Measurements from ENCODE around the gene TSPAN14.

TSPAN14 gene

GRCh38 chr10:80464557-80465450 lies 10.7 kb downstream of the TSPAN14 start:
- Histone ChIP-seq H4K20me1 (ENCODE audit: insufficient read depth, low read length, poor library complexity, severe bottlenecking) (peaks cover 14% of the 10 kb centered on the region), H2AFZ (ENCODE audit: low read length) (no peak overlapping the region), H3K4me2 (ENCODE audit: low read depth, low read length, poor library complexity, severe bottlenecking) (peak overlapping the region; percentile 54), H3K9ac (ENCODE audit: low read depth, low read length, poor library complexity, severe bottlenecking) (peak overlapping the region; percentile 61), H3K4me3 (ENCODE audit: low read length, poor library complexity, severe bottlenecking) (peak overlapping the region; percentile 14), H3K9me2 (replicated peaks; ENCODE audit: low read depth, low read length) (no peaks in the 10 kb centered on the region), H3K27me3 (ENCODE audit: insufficient read depth, low read length, poor library complexity, severe bottlenecking) (no peaks in the 10 kb centered on the region), H3F3A (ENCODE audit: low read depth) (no peaks in the 10 kb centered on the region), H3K36me3 (ENCODE audit: insufficient read depth, low read length) (no peaks in the 10 kb centered on the region; the same call in 1 of the 2 replicates), H3K9me3 (ENCODE audit: insufficient read depth, low read depth, low read length) (no peaks in the 10 kb centered on the region), H3K79me2 (ENCODE audit: insufficient read depth, low read length) (peaks cover 100% of the 10 kb centered on the region), H3K4me1 (ENCODE audit: insufficient read depth, low read length, poor library complexity, severe bottlenecking) (peaks cover 83% of the 10 kb centered on the region)
- TF ChIP-seq EZH2phosphoT487 (IDR thresholded peaks at IDR 0.05; ENCODE audit: borderline replicate concordance) = no peak
- no peak for TF ChIP-seq CTCF (conservative IDR thresholded peaks at IDR 0.05; ENCODE audit: low read length)

GRCh38 chr10:80465451-80465835 lies 11.3 kb downstream of the TSPAN14 start:
- Histone ChIP-seq H3K9ac (ENCODE audit: low read depth, low read length, poor library complexity, severe bottlenecking) (peak overlapping the region; percentile 61), H3K4me1 (ENCODE audit: insufficient read depth, low read length, poor library complexity, severe bottlenecking) (peaks cover 77% of the 10 kb centered on the region), H3K4me3 (ENCODE audit: low read length, poor library complexity, severe bottlenecking) (peak overlapping the region; percentile 14), H3K27me3 (ENCODE audit: insufficient read depth, low read length, poor library complexity, severe bottlenecking) (no peaks in the 10 kb centered on the region), H4K20me1 (ENCODE audit: insufficient read depth, low read length, poor library complexity, severe bottlenecking) (peaks cover 8% of the 10 kb centered on the region), H2AFZ (ENCODE audit: low read length) (no peak overlapping the region), H3K4me2 (ENCODE audit: low read depth, low read length, poor library complexity, severe bottlenecking) (peak overlapping the region; percentile 54), H3K36me3 (ENCODE audit: insufficient read depth, low read length) (no peaks in the 10 kb centered on the region; the same call in 1 of the 2 replicates), H3F3A (ENCODE audit: low read depth) (no peaks in the 10 kb centered on the region), H3K9me3 (ENCODE audit: insufficient read depth, low read depth, low read length) (no peaks in the 10 kb centered on the region), H3K79me2 (ENCODE audit: insufficient read depth, low read length) (peaks cover 97% of the 10 kb centered on the region), H3K9me2 (replicated peaks; ENCODE audit: low read depth, low read length) (no peaks in the 10 kb centered on the region)
- TF ChIP-seq EZH2phosphoT487 (IDR thresholded peaks at IDR 0.05; ENCODE audit: borderline replicate concordance) (no peak), CTCF (conservative IDR thresholded peaks at IDR 0.05; ENCODE audit: low read length) (no peak)

GRCh38 chr10:80465839-80466590 lies 11.9 kb downstream of the TSPAN14 start:
- no peaks in the 10 kb centered on the region for H3K9me3 ChIP-seq (ENCODE audit: insufficient read depth, low read depth, low read length)
- no peaks in the 10 kb centered on the region for H3F3A ChIP-seq (ENCODE audit: low read depth)
- no peaks in the 10 kb centered on the region for H3K27me3 ChIP-seq (ENCODE audit: insufficient read depth, low read length, poor library complexity, severe bottlenecking)
- no peaks in the 10 kb centered on the region; the same call in 1 of the 2 replicates for H3K36me3 ChIP-seq (ENCODE audit: insufficient read depth, low read length)
- peak overlapping the region; percentile 14 for H3K4me3 ChIP-seq (ENCODE audit: low read length, poor library complexity, severe bottlenecking)
- peaks cover 8% of the 10 kb centered on the region for H4K20me1 ChIP-seq (ENCODE audit: insufficient read depth, low read length, poor library complexity, severe bottlenecking)
- peaks cover 97% of the 10 kb centered on the region for H3K79me2 ChIP-seq (ENCODE audit: insufficient read depth, low read length)
- TF ChIP-seq EZH2phosphoT487 (IDR thresholded peaks at IDR 0.05; ENCODE audit: borderline replicate concordance) = no peak
- H3K4me2 ChIP-seq (ENCODE audit: low read depth, low read length, poor library complexity, severe bottlenecking) = peak overlapping the region; percentile 54
- H3K9me2 ChIP-seq (replicated peaks; ENCODE audit: low read depth, low read length) = no peaks in the 10 kb centered on the region
- peak overlapping the region; percentile 61 for H3K9ac ChIP-seq (ENCODE audit: low read depth, low read length, poor library complexity, severe bottlenecking)
- peaks cover 71% of the 10 kb centered on the region for H3K4me1 ChIP-seq (ENCODE audit: insufficient read depth, low read length, poor library complexity, severe bottlenecking)
- no peak overlapping the region for H2AFZ ChIP-seq (ENCODE audit: low read length)
